Chondrocyte (in vitro differentiated cells): ENCODE data around the gene DAP3. TPM values are rescaled to one million over a fixed set of nuclear protein-coding genes. Genes with fewer than 3 reads are reported as not detected.
"Not testable (repeated sequence)": the region's sequence is repeated elsewhere in the genome, so short reads cannot be mapped to it uniquely, and the experiment has no call there.

Experiments
- DNase-seq: peaks from one replicate; pipeline ENCODE4 v3.0.0; 2021; ENCODE audit warnings: mixed read lengths, low spot score
- H3K27ac Mint-ChIP-seq: one replicate; pipeline ENCODE4 v1.8.0; 2021; ENCODE audit warnings: mild to moderate bottlenecking, moderate library complexity, mixed read lengths; ENCODE audit not compliant: unreplicated experiment
- H3K27me3 Mint-ChIP-seq: 2 replicates; pipeline ENCODE4 v1.8.0; 2021; ENCODE audit warnings: low read depth, mixed read lengths
- H3K36me3 Mint-ChIP-seq: 2 replicates; pipeline ENCODE4 v1.8.0; 2021; ENCODE audit warnings: low read depth, mixed read lengths
- H3K4me1 Mint-ChIP-seq: 2 replicates; pipeline ENCODE4 v1.8.0; 2021; ENCODE audit warnings: low read depth, mild to moderate bottlenecking, mixed read lengths
- H3K4me3 Mint-ChIP-seq: one replicate; pipeline ENCODE4 v1.8.0; 2021; ENCODE audit warnings: mild to moderate bottlenecking, moderate library complexity, mixed read lengths; ENCODE audit not compliant: unreplicated experiment
- H3K9me3 Mint-ChIP-seq: 2 replicates; pipeline ENCODE4 v1.8.0; 2021; ENCODE audit warnings: low read depth, mixed read lengths
- total RNA-seq: library from RNA; stranded (reverse); gene quantifications from 3 replicates; pipeline ENCODE4 v1.2.1, GENCODE V29; 2021
- TF ChIP-seq, protein P1 (sequence below): fragments of 200-600 bp; sonication (generic); IDR thresholded peaks from 2 replicates; pipeline ENCODE4 v1.5.0; 2021; ENCODE audit warnings: antibody characterized with exemption, mild to moderate bottlenecking, moderate library complexity

The DAP3 gene
- total RNA-seq, 1 donor from 2014 or later, result 64.8 TPM

DNA sequence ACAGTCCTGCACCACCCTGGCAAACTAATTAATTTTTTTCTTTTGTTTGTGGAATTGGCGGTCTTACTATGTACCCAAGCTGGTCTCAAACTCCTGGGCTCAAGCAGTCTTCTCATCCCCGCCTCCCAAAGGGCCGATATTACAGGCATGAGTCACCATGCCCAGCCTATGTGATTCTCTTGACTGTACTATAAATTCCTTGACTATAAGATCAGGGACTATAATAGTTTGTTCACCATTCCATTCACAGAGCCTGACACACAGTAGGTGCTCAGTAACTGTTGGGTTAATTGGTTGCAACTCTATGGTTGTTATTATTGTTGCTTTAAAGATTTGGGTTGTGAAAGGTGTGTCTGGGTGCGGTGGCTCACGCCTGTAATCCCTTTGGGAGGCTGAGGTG, 17.2 kb downstream of the DAP3 start:
- peaks cover 1% of the 10 kb centered on the region for H3K36me3 Mint-ChIP-seq
- H3K27ac Mint-ChIP-seq, result peak overlapping the region; percentile 73
- no peak overlapping the region for H3K4me3 Mint-ChIP-seq

DNA sequence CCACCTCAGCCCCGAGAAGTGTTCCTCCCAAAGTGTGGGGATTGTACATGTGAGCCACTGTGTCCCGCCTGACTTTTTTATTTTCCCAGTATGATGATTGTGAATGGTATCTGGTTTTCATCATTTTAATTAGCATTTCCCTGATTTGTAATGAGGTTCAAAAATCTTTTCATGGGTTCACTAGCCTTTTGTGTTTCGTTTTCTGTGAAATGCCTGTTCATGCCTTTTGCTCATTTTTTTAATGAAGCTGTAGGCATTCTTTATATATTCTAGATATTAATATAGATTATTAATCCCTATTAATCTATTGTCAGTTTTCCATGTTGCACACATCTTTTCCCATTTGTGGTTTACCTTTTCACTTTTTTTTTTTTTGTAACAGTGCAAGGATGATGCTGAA, 20.5 kb downstream of the DAP3 start:
- H3K27me3 Mint-ChIP-seq, result no peaks in the 10 kb centered on the region
- H3K4me3 Mint-ChIP-seq, result no peak overlapping the region

More for the DNA sequence above, 17.2 kb downstream of the DAP3 start:
- Mint-ChIP-seq H3K9me3 (no peaks in the 10 kb centered on the region), H3K4me1 (peaks cover 7% of the 10 kb centered on the region), H3K27me3 (no peaks in the 10 kb centered on the region)
- TF ChIP-seq, protein P1, sequence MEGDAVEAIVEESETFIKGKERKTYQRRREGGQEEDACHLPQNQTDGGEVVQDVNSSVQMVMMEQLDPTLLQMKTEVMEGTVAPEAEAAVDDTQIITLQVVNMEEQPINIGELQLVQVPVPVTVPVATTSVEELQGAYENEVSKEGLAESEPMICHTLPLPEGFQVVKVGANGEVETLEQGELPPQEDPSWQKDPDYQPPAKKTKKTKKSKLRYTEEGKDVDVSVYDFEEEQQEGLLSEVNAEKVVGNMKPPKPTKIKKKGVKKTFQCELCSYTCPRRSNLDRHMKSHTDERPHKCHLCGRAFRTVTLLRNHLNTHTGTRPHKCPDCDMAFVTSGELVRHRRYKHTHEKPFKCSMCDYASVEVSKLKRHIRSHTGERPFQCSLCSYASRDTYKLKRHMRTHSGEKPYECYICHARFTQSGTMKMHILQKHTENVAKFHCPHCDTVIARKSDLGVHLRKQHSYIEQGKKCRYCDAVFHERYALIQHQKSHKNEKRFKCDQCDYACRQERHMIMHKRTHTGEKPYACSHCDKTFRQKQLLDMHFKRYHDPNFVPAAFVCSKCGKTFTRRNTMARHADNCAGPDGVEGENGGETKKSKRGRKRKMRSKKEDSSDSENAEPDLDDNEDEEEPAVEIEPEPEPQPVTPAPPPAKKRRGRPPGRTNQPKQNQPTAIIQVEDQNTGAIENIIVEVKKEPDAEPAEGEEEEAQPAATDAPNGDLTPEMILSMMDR, result no peak
- DNase-seq, result no peak

DNA sequence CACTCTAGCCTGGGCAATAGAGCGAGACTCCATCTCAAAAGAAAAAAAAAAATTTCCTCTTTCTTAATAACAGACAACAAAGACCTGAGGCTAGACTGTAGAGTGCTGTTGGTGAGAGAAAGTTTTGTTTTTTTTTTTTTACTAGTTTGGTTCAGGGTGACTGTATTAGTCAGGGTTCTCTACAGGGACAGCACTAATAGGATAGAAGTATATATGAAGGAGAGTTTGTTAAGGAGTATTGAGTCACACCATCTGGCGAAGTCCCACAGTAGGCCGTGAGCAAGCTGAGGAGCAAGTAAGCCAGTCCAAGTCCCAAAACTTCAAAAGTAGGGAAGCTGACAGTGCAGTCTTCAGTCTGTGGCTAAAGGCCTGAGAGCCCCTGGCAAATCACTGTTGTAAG, 22.6 kb downstream of the DAP3 start:
- not testable (repeated sequence) for H3K9me3 Mint-ChIP-seq, DNase-seq, H3K4me1 Mint-ChIP-seq, H3K4me3 Mint-ChIP-seq, H3K27me3 Mint-ChIP-seq, H3K27ac Mint-ChIP-seq
- H3K36me3 Mint-ChIP-seq, result peaks cover 10% of the 10 kb centered on the region

More for the DNA sequence above, 20.5 kb downstream of the DAP3 start:
- H3K27ac Mint-ChIP-seq, result no peak overlapping the region
- TF ChIP-seq, protein P1, result no peak
- H3K36me3 Mint-ChIP-seq, result peaks cover 8% of the 10 kb centered on the region
- peaks cover 7% of the 10 kb centered on the region for H3K4me1 Mint-ChIP-seq
- no peaks in the 10 kb centered on the region for H3K9me3 Mint-ChIP-seq
- DNase-seq, result no peak

DNA sequence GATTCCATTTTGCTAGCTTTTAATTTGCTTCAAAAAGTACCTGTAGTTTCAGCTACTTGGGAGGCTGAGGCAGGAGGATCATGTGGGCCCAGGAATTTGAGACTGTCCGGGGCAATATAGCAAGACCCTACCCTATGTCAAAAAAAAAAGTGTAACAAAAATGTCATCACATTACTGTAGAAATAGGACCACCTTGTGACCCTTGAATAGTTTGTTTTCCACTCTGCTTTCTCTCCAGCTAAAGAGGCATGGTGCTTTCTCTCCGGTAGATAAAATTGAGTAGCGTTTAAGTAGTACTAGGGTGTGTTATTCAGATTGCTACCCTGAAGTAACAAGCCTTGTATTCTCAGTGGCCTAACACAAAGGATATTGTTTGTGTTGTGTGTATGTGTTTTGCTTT, 23.7 kb downstream of the DAP3 start:
- DNase-seq, H3K4me3 Mint-ChIP-seq: not testable (repeated sequence)

DNA sequence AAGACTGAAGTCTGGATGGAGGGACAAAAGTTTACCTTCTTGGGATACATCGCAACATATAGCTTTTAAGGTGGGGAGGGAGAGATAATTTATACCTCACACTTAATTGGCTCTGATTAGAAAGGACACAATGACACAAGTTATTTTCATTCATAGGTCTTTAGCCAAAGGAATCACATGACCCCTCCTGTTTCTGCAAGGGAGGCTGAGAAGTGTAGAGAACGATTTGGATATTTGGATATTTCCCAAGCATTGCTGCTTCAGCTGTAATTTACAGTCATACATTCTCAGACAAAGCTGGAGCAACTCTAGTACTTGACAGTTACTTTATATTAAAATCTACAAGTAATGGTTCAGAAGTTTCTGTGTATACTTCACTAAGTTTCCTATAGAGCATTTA, 24.2 kb downstream of the DAP3 start:
- Mint-ChIP-seq H3K27ac (no peak overlapping the region), H3K36me3 (peaks cover 9% of the 10 kb centered on the region), H3K4me3 (no peak overlapping the region), H3K27me3 (no peaks in the 10 kb centered on the region), H3K4me1 (no peaks in the 10 kb centered on the region), H3K9me3 (no peaks in the 10 kb centered on the region)
- no peak for DNase-seq
- TF ChIP-seq, protein P1, result no peak

More for the DNA sequence above, 23.7 kb downstream of the DAP3 start:
- not testable (repeated sequence) for H3K9me3 Mint-ChIP-seq, H3K27me3 Mint-ChIP-seq, H3K27ac Mint-ChIP-seq, H3K4me1 Mint-ChIP-seq, H3K36me3 Mint-ChIP-seq
- TF ChIP-seq, protein P1, result peak; percentile 50

DNA sequence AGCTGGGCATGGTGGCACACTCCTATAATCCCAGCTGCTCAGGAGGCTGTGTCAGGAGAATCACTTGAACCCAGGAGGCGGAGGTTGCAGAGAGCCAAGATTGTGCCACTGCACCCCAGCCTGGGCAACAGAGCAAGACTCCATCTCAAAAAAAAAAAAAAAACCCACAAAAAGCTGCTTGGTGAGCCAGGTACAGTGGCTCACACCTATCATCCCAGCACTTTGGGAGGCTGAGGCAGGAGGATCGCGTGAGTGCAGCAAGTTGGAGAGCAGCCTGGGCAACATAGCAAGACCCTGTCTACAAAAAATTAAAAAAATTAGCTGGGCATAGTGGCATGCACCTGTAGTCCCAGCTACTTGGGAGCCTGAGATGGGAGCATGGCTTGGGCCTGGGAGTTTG, 26.2 kb downstream of the DAP3 start:
- H3K36me3 Mint-ChIP-seq, H3K4me3 Mint-ChIP-seq, H3K27ac Mint-ChIP-seq, H3K27me3 Mint-ChIP-seq, H3K9me3 Mint-ChIP-seq, H3K4me1 Mint-ChIP-seq, DNase-seq: not testable (repeated sequence)
